Nephron (organoid): Measurements from ENCODE around the gene MB21D2.
"Not testable (repeated sequence)": the region's sequence is repeated elsewhere in the genome, so short reads cannot be mapped to it uniquely, and the experiment has no call there.

Experiments
- H3K27ac Mint-ChIP-seq, 3 experiments: 2 replicates each; pipeline ENCODE4 v1.8.0; 2020; ENCODE audit warnings: mixed read lengths in 3 of 3, mild to moderate bottlenecking in 2 of 3, moderate library complexity in 1 of 3
- H3K27me3 Mint-ChIP-seq: 2 replicates; pipeline ENCODE4 v1.8.0; 2021; ENCODE audit warnings: low read depth, mild to moderate bottlenecking, moderate library complexity, mixed read lengths
- H3K36me3 Mint-ChIP-seq: 2 replicates; pipeline ENCODE4 v1.8.0; 2020; ENCODE audit warnings: low read depth, mixed read lengths
- H3K4me1 Mint-ChIP-seq: 2 replicates; pipeline ENCODE4 v1.8.0; 2020; ENCODE audit warnings: mixed read lengths
- H3K4me3 Mint-ChIP-seq, 3 experiments: 2 replicates each; pipeline ENCODE4 v1.8.0; 2020; ENCODE audit warnings: mild to moderate bottlenecking in 3 of 3, mixed read lengths in 3 of 3, moderate library complexity in 2 of 3
- H3K9me3 Mint-ChIP-seq: 2 replicates; pipeline ENCODE4 v1.8.0; 2020; ENCODE audit warnings: mixed read lengths
- CTCF ChIP-seq, 3 experiments: fragments of 200-600 bp; sonication (generic); IDR thresholded peaks; one replicate each; pipeline ENCODE4 v1.5.0; 2021; ENCODE audit warnings: antibody characterized with exemption in 3 of 3; ENCODE audit not compliant: unreplicated experiment in 3 of 3

Gene MB21D2

DNA sequence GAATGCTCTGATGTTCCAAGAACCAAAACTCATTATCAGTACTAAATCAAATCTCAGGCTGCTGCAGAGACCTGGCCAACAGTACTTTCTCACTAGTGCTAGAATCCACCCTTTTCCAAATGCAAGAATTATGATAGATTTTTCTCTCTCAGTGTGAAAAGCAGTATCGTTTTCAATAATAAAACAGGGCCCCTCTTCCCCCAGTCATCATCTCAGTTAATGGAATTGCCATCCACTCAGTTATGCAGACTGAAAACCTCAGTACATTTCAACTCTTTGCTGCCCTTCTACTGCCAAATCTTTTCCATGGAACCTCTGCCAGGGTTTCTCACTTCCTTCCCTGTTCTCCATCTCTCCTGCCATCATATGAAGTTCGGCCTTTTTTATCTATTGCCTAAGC lies 117.9 kb downstream of the MB21D2 start:
- Mint-ChIP-seq H3K27me3 (no peaks in the 10 kb centered on the region), H3K9me3 (no peaks in the 10 kb centered on the region), H3K4me3 (no peak overlapping the region), H3K36me3 (peaks cover 7% of the 10 kb centered on the region), H3K4me1 (peaks cover 17% of the 10 kb centered on the region), H3K27ac (no peak overlapping the region)
- no peak for TF ChIP-seq CTCF (IDR thresholded peaks at IDR 0.05; ENCODE audit: unreplicated experiment in 3 of 3)

DNA sequence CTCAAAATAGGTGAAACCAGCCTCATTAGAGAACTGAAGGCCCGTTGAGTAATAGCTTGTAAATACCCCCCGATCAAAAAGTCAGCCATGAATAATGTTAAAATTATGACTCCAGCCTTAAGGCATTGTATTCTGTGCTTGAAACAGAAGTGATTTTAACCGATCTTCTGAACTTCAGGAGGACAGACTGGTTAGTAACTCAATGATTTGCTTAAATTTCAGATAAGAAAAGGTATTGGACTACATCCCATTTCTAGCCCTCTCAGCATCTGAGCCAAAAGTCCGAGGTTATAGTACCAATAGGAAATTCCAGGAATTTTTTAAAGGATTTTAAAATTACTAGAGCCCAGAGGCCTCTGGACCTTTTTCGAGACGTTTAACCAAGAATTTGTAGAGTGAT lies 122.6 kb downstream of the MB21D2 start:
- H3K27ac Mint-ChIP-seq, result no peak overlapping the region
- H3K4me3 Mint-ChIP-seq, result no peak overlapping the region
- peaks cover 7% of the 10 kb centered on the region for H3K36me3 Mint-ChIP-seq
- no peaks in the 10 kb centered on the region for H3K9me3 Mint-ChIP-seq
- H3K4me1 Mint-ChIP-seq, result peaks cover 9% of the 10 kb centered on the region
- TF ChIP-seq CTCF (IDR thresholded peaks at IDR 0.05; ENCODE audit: unreplicated experiment in 3 of 3), result no peak
- no peaks in the 10 kb centered on the region for H3K27me3 Mint-ChIP-seq

DNA sequence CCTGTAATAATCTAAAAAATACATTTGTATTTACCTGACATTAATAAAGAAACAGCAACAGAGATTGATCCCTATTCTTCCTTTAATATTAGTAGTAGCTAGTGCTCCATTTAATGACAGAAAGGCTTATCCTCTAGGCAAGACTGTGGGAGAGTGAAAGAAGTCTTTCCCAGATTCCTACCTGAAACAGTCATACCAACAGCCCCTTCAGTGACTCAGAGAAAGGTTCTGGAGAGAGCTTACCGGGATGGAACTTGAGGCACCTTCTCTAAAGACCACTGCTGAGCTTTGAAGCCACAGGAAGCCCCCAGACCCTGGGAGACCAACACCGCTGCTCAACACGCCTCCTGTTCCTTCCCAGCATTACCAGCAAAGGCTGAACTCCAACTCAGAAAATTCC lies 123.4 kb downstream of the MB21D2 start:
- H3K27me3 Mint-ChIP-seq, result no peaks in the 10 kb centered on the region
- H3K9me3 Mint-ChIP-seq, result no peaks in the 10 kb centered on the region
- TF ChIP-seq CTCF (IDR thresholded peaks at IDR 0.05; ENCODE audit: unreplicated experiment in 3 of 3), result no peak
- H3K36me3 Mint-ChIP-seq, result peaks cover 7% of the 10 kb centered on the region
- no peak overlapping the region for H3K4me3 Mint-ChIP-seq
- no peak overlapping the region for H3K27ac Mint-ChIP-seq
- H3K4me1 Mint-ChIP-seq, result peaks cover 9% of the 10 kb centered on the region

DNA sequence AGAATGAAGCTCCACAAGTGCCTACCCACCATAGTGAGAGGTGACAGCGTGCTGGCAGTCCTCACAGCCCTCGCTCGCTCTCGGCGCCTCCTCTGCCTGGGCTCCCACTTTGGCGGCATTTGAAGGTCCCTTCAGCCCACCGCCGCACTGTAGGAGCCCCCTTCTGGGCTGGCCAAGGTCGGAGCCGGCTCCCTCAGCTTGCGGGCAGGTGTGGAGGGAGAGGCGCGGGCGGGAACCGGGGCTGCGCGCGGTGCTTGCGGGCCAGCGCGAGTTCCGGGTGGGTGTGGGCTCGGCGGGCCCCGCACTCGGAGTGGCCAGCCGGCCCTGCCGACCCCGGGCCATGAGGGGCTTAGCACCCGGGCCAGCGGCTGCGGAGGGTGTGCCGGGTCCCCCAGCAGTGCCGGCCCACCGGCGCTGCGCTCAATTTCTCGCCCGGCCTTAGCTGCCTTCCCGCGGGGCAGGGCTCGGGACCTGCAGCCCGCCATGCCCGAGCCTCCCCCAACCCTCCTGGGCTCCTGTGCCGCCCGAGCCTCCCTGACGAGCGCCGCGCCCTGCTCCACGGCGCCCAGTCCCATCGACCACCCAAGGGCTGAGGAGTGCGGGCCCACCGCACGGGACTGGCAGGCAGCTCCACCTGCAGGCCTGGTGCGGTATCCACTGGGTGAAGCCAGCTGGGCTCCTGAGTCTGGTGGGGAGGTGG lies 128.7 kb downstream of the MB21D2 start:
- H3K27me3 Mint-ChIP-seq, H3K4me3 Mint-ChIP-seq, H3K9me3 Mint-ChIP-seq, H3K36me3 Mint-ChIP-seq, H3K27ac Mint-ChIP-seq, H3K4me1 Mint-ChIP-seq: not testable (repeated sequence)

GRCh38 chr3:192778508-192778907 lies 139.1 kb downstream of the MB21D2 start:
- Mint-ChIP-seq H3K27ac (no peak overlapping the region), H3K9me3 (peaks cover 23% of the 10 kb centered on the region), H3K27me3 (no peaks in the 10 kb centered on the region), H3K4me1 (no peaks in the 10 kb centered on the region), H3K4me3 (no peak overlapping the region), H3K36me3 (no peaks in the 10 kb centered on the region)
- no peak for TF ChIP-seq CTCF (IDR thresholded peaks at IDR 0.05; ENCODE audit: unreplicated experiment in 3 of 3)

DNA sequence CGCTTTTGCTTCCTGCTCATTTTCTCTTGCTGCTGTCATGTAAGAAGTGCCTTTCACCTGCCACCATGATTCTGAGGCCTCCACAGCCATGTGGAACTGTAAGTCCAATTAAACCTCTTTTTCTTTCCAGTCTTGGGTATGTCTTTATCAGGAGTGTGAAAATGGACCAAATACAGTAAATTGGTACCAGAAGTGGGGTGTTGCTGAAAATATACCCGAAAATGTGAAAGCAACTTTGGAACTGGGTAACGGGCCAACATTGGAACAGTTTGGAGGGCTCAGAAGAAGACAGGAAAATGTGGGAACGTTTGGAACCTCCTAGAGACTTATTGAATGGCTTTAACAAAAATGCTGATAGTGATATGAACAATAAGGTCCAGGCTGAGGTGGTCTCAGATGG lies 143.3 kb downstream of the MB21D2 start:
- not testable (repeated sequence) for H3K27ac Mint-ChIP-seq, H3K27me3 Mint-ChIP-seq, H3K36me3 Mint-ChIP-seq, H3K4me3 Mint-ChIP-seq, H3K4me1 Mint-ChIP-seq
- peaks cover 24% of the 10 kb centered on the region for H3K9me3 Mint-ChIP-seq

- H3K36me3 Mint-ChIP-seq, result no peaks in the 10 kb centered on the region
- H3K27me3 Mint-ChIP-seq, result peaks cover 6% of the 10 kb centered on the region
- H3K4me1 Mint-ChIP-seq, result no peaks in the 10 kb centered on the region
- H3K4me3 Mint-ChIP-seq, result no peak overlapping the region
- TF ChIP-seq CTCF (IDR thresholded peaks at IDR 0.05; ENCODE audit: unreplicated experiment in 3 of 3), result peak in 1 of 3 experiments; percentile 48
- H3K27ac Mint-ChIP-seq, result no peak overlapping the region
- H3K9me3 Mint-ChIP-seq, result peaks cover 21% of the 10 kb centered on the region
These were observed 145.3 kb downstream of the MB21D2 start for GRCh38 chr3:192772240-192772894.
